Activated naive CD4-positive, alpha-beta T cell treated with anti-CD3 and anti-CD28 coated beads for 36 hours (primary cell): ENCODE results near the gene SAMD8. TPM values are rescaled to one million over a fixed set of nuclear protein-coding genes. Genes with fewer than 3 reads are reported as not detected.
"Not testable (repeated sequence)": the region's sequence is repeated elsewhere in the genome, so short reads cannot be mapped to it uniquely, and the experiment has no call there.

ENCODE experiments used
- CTCF ChIA-PET: fragments of 350-600 bp; sonication (Branson Sonifier 250); formaldehyde crosslinking; loops from one replicate; lab custom pipeline; 2021; ENCODE audit warnings: antibody characterized with exemption; lab: Charles Lee
- DNase-seq: peaks from one replicate; pipeline ENCODE4 v3.0.0-alpha.2; 2020
- H3K27ac Mint-ChIP-seq: one replicate; pipeline ENCODE4 v1.8.0; 2021; ENCODE audit warnings: mild to moderate bottlenecking, mixed read lengths
- H3K27me3 Mint-ChIP-seq: one replicate; pipeline ENCODE4 v1.8.0; 2021; ENCODE audit warnings: low read depth, mixed read lengths
- H3K36me3 Mint-ChIP-seq: one replicate; pipeline ENCODE4 v1.8.0; 2021; ENCODE audit warnings: low read depth, mixed read lengths
- H3K4me1 Mint-ChIP-seq: one replicate; pipeline ENCODE4 v1.8.0; 2021; ENCODE audit warnings: low read depth, mixed read lengths
- H3K4me3 Mint-ChIP-seq: one replicate; pipeline ENCODE4 v1.8.0; 2021; ENCODE audit warnings: mild to moderate bottlenecking, moderate library complexity, mixed read lengths
- H3K9me3 Mint-ChIP-seq: one replicate; pipeline ENCODE4 v1.8.0; 2021; ENCODE audit warnings: mixed read lengths
- intact Hi-C: fragments of 100-400 bp; cut with micrococcal nuclease; formaldehyde crosslinking; loops from one replicate; pipeline ENCODE4 v1.15.1; 2023
- total RNA-seq, 2 experiments: library from RNA; stranded (reverse); gene quantifications; one replicate each; pipeline ENCODE4 v1.2.3, GENCODE V29; 2021

SAMD8 gene
- total RNA-seq, 2 experiments from 2014 or later: 15.3 to 16.9 TPM

DNA sequence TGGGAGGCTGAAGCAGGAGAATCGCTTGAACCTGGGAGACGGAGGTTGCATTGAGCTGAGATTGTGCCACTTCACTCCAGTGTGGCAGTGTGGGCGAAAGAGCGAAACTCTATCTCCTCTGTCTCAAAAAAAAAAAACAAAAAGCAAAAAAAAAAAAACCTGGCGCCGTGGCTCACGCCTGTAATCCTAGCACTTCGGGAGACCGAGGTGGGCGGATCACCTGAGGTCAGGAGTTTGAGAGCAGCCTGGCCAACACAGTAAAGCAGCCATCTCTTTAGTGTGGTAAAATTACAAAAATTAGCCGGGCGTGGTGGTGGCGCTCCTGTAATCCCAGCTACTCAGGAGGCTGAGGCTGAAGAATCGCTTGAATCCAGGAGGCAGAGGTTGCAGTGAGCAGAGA, 95.2 kb downstream of the SAMD8 start:
- H3K27ac Mint-ChIP-seq, H3K4me3 Mint-ChIP-seq, H3K36me3 Mint-ChIP-seq, intact Hi-C loops, H3K9me3 Mint-ChIP-seq, DNase-seq, H3K27me3 Mint-ChIP-seq: not testable (repeated sequence)
- peaks cover 15% of the 10 kb centered on the region for H3K4me1 Mint-ChIP-seq
- CTCF ChIA-PET: interaction anchor here (0.6 to 2.4 kb wide), 2 partner anchors 19 to 944 kb away, joined by 4 to 11 read pairs; no protein-coding TSS in a partner anchor

GRCh38 chr10:75207079-75207856, 95.8 kb downstream of the SAMD8 start:
- peaks cover 22% of the 10 kb centered on the region for H3K4me1 Mint-ChIP-seq
- no peak overlapping the region for H3K4me3 Mint-ChIP-seq
- intact Hi-C loops: no loop called here
- H3K9me3 Mint-ChIP-seq: no peaks in the 10 kb centered on the region
- peaks cover 13% of the 10 kb centered on the region for H3K36me3 Mint-ChIP-seq
- no peak overlapping the region for H3K27ac Mint-ChIP-seq
- CTCF ChIA-PET: interaction anchor here (1.5 to 2.4 kb wide), 2 partner anchors 12 to 19 kb away, joined by 3 to 11 read pairs; no protein-coding TSS in a partner anchor
- DNase-seq: no peak
- no peaks in the 10 kb centered on the region for H3K27me3 Mint-ChIP-seq

DNA sequence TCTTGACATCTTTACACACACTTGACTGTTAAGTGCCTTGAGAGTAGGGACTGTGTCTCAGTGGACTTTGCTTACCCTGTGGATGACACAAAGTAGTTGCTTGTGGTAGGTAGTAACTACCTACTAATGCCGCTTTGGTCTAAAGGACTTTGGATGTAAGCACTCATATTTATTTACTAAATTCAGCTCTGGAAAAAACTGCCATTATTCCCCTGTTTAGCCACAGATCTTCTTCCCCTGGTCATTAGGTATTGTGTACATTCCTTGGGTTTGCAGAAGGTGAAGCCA, 96.3 kb downstream of the SAMD8 start:
- H3K27me3 Mint-ChIP-seq: no peaks in the 10 kb centered on the region
- H3K27ac Mint-ChIP-seq: no peak overlapping the region
- H3K36me3 Mint-ChIP-seq: peaks cover 17% of the 10 kb centered on the region
- intact Hi-C loops: no loop called here
- no peak overlapping the region for H3K4me3 Mint-ChIP-seq
- peaks cover 27% of the 10 kb centered on the region for H3K4me1 Mint-ChIP-seq
- CTCF ChIA-PET: interaction anchor here (1.5 to 2.4 kb wide), 2 partner anchors 13 to 20 kb away, joined by 3 to 11 read pairs; no protein-coding TSS in a partner anchor
- H3K9me3 Mint-ChIP-seq: no peaks in the 10 kb centered on the region
- DNase-seq: no peak

- no peaks in the 10 kb centered on the region for H3K9me3 Mint-ChIP-seq
- peaks cover 18% of the 10 kb centered on the region for H3K36me3 Mint-ChIP-seq
- H3K27ac Mint-ChIP-seq: no peak overlapping the region
- no peak for DNase-seq
- intact Hi-C loops: no loop called here
- no peaks in the 10 kb centered on the region for H3K27me3 Mint-ChIP-seq
- H3K4me3 Mint-ChIP-seq: no peak overlapping the region
- CTCF ChIA-PET: interaction anchor here (1.5 to 5.4 kb wide), 3 partner anchors 13 to 27 kb away, joined by 3 to 38 read pairs (median 11); partner anchors contain the start of gene COMTD1
- H3K4me1 Mint-ChIP-seq: peaks cover 31% of the 10 kb centered on the region
Observed at GRCh38 chr10:75208181-75208580, 96.7 kb downstream of the SAMD8 start.

DNA sequence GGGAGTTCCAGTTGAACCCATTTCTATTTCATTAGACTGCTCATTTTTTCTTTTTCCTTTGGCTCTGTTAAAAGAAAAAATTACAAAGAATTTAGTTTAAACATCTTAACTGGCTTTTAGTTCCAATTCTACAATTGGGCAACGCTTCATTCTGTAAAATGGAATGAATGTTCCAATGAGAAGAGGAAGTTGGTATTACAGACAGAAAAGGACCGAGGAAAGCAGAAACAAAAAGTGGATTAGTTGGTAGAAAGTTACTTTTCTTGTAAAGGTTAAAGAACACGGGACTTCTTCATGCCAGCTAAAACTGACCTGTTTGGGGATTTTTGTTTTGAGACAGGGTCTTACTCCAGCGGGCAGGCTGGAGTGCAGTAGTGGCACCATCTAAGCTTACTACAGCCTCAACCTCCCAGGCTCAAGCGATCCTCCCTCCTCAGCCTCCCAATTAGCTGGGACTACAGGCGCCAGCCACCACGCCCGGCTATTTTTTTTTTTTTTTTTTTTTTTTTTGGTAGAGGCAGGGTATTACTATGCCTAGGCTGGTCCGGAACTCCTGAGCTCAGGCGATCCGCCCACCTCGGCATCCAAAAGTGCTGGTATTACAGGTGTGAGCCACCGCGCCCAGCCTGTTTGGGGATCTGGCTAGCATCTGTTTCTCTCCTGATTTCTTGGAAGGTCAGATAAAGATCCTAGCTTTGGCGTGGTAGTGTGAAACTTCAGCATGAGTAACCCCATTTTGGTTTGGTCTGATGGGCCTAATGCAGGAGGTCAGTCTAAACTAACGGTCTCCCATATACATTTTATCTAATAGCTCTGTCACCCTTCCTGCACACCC, 97.8 kb downstream of the SAMD8 start:
- H3K27ac Mint-ChIP-seq: peak overlapping the region; percentile 99
- H3K4me1 Mint-ChIP-seq: peaks cover 38% of the 10 kb centered on the region
- H3K9me3 Mint-ChIP-seq: no peaks in the 10 kb centered on the region
- intact Hi-C loops: no loop called here
- DNase-seq: no peak
- H3K4me3 Mint-ChIP-seq: peak overlapping the region; percentile 100
- H3K36me3 Mint-ChIP-seq: peaks cover 24% of the 10 kb centered on the region
- CTCF ChIA-PET: interaction anchor here (0.6 to 5.4 kb wide), 9 partner anchors 17 to 660 kb away, joined by 3 to 38 read pairs (median 5); partner anchors contain the start of gene COMTD1
- no peaks in the 10 kb centered on the region for H3K27me3 Mint-ChIP-seq

- intact Hi-C loops: loop anchor here (1.0 to 2.0 kb wide), 7 partner anchors 20 to 625 kb away; partner anchors contain the start of gene KAT6B
- Mint-ChIP-seq H3K36me3 (peaks cover 28% of the 10 kb centered on the region), H3K27me3 (no peaks in the 10 kb centered on the region), H3K4me3 (peak overlapping the region; percentile 100), H3K9me3 (no peaks in the 10 kb centered on the region), H3K27ac (peak overlapping the region; percentile 99), H3K4me1 (peaks cover 42% of the 10 kb centered on the region)
- CTCF ChIA-PET: interaction anchor here (0.6 to 5.4 kb wide), 7 partner anchors 12 to 99 kb away, joined by 3 to 38 read pairs (median 5); partner anchors contain the start of gene COMTD1
- peak; percentile 73 for DNase-seq
Observed at GRCh38 chr10:75209921-75210281, 98.4 kb downstream of the SAMD8 start.

GRCh38 chr10:75210282-75211006, 99.0 kb downstream of the SAMD8 start, which contains the start of gene VDAC2:
VDAC2 (plus strand) TSS chr10:75210796; CDS start chr10:75211159, 363 bp downstream.
- intact Hi-C loops: loop anchor here (1.0 to 2.0 kb wide), 9 partner anchors 20 to 1059 kb away; partner anchors contain the start of genes ADK and KAT6B
- CTCF ChIA-PET: interaction anchor here (0.6 to 5.4 kb wide), 7 partner anchors 12 to 100 kb away, joined by 3 to 38 read pairs (median 10); partner anchors contain the start of gene COMTD1
- Mint-ChIP-seq H3K4me1 (peaks cover 42% of the 10 kb centered on the region), H3K36me3 (peaks cover 28% of the 10 kb centered on the region), H3K27ac (peak within 1 kb of the TSS; percentile 99), H3K4me3 (peak within 1 kb of the TSS; percentile 100), H3K27me3 (no peaks in the 10 kb centered on the region), H3K9me3 (no peaks in the 10 kb centered on the region)
- peak; percentile 92 for DNase-seq

GRCh38 chr10:75211007-75211691, 99.7 kb downstream of the SAMD8 start:
- CTCF ChIA-PET: interaction anchor here (0.6 to 5.4 kb wide), 7 partner anchors 15 to 91 kb away, joined by 3 to 38 read pairs (median 10); partner anchors contain the start of gene COMTD1
- Mint-ChIP-seq H3K4me3 (peak overlapping the region; percentile 100), H3K4me1 (peaks cover 46% of the 10 kb centered on the region), H3K27me3 (no peaks in the 10 kb centered on the region), H3K9me3 (no peaks in the 10 kb centered on the region), H3K36me3 (peaks cover 32% of the 10 kb centered on the region), H3K27ac (peak overlapping the region; percentile 94)
- DNase-seq: peak; percentile 51
- intact Hi-C loops: loop anchor here (1.0 to 2.0 kb wide), 4 partner anchors 72 to 1060 kb away; partner anchors contain the start of gene ADK

- intact Hi-C loops: no loop called here
- no peak overlapping the region for H3K27ac Mint-ChIP-seq
Observed at GRCh38 chr10:75212343-75212742, 100.9 kb downstream of the SAMD8 start.

DNA sequence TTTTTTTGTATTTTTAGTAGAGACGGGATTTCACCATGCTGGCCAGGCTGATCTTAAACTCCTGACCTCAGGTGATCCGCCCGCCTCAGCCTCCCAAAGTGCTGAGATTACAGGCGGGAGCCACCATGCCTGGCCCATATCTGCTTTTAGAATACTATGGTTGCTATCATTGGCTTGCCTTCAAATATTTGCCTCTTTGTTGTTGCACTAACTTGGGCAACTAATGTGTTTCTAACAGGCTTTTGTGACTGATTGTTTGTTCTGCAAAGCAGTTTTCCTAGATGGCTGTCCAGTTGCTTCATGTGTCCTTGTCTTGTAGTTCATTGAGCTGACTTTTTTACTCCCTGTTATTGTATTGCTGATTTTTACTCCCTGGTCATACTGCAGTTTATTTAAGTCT, 108.8 kb downstream of the SAMD8 start:
- DNase-seq: no peak
- no peak overlapping the region for H3K4me3 Mint-ChIP-seq
- intact Hi-C loops: no loop called here
- no peaks in the 10 kb centered on the region for H3K9me3 Mint-ChIP-seq
- H3K27ac Mint-ChIP-seq: peak overlapping the region; percentile 50
- peaks cover 55% of the 10 kb centered on the region for H3K4me1 Mint-ChIP-seq
- H3K27me3 Mint-ChIP-seq: no peaks in the 10 kb centered on the region
- CTCF ChIA-PET: interaction anchor here (0.7 kb wide), 1 partner anchor 10 kb away, joined by 3 read pairs; no protein-coding TSS in a partner anchor
- peaks cover 43% of the 10 kb centered on the region for H3K36me3 Mint-ChIP-seq

More at GRCh38 chr10:75212343-75212742, 100.9 kb downstream of the SAMD8 start:
- Mint-ChIP-seq H3K4me3 (peak overlapping the region; percentile 100), H3K36me3 (peaks cover 38% of the 10 kb centered on the region), H3K27me3 (no peaks in the 10 kb centered on the region), H3K4me1 (peaks cover 53% of the 10 kb centered on the region), H3K9me3 (no peaks in the 10 kb centered on the region)
- DNase-seq: no peak
- CTCF ChIA-PET: interaction anchor here (0.6 to 5.4 kb wide), 4 partner anchors 18 to 1045 kb away, joined by 4 to 38 read pairs (median 20); partner anchors contain the start of gene COMTD1

- H3K27ac Mint-ChIP-seq, intact Hi-C loops: not testable (repeated sequence)
- H3K36me3 Mint-ChIP-seq: peaks cover 44% of the 10 kb centered on the region
Observed at GRCh38 chr10:75221492-75221891, 110.0 kb downstream of the SAMD8 start.

More at GRCh38 chr10:75221492-75221891, 110.0 kb downstream of the SAMD8 start:
- not testable (repeated sequence) for H3K4me3 Mint-ChIP-seq, H3K27me3 Mint-ChIP-seq, H3K9me3 Mint-ChIP-seq, DNase-seq
- peaks cover 56% of the 10 kb centered on the region for H3K4me1 Mint-ChIP-seq
- CTCF ChIA-PET: interaction anchor here (1.0 kb wide), 1 partner anchor 10 kb away, joined by 3 read pairs; no protein-coding TSS in a partner anchor
